ENCODE results near the gene IGLL5. TPM values are rescaled to one million over a fixed set of nuclear protein-coding genes. Genes with fewer than 3 reads are reported as not detected.

Gene IGLL5
- total and polyA plus RNA-seq, 2 donors (not counting 1 experiment from before 2014, with no cell fraction given), result not detected

DNA sequence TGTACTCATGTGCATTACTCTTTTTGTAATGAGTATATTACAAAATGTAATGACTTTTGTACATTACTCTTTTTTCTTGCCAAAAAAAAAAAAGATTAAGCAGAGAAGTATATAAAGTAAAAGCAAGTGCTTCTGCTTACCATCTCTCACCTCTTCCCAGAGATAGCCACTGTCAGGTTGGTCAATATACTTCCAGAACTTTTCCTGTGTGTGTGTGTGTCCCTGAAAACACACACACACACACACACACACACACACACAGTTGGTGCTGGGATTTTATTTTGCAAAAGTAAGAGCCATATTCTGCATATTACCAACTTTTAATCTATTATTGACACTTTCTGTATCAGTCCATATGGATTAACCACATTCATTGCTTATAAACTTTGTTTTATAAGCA lies 2.5 kb downstream of the IGLL5 start:
- no peak overlapping the region for H3K9ac ChIP-seq (ENCODE audit: insufficient read depth, low read length)
- no peak overlapping the region for H3K4me3 ChIP-seq (replicated peaks in 1 of 4; ENCODE audit: control extremely low read depth in 1 of 4, insufficient read depth in 1 of 4, low read depth in 3 of 4, low read length in 4 of 4)
- no peaks in the 10 kb centered on the region for H3K4me1 ChIP-seq (ENCODE audit: control insufficient read depth, extremely low read depth, insufficient read depth, low read length)
- no peak overlapping the region for H3K27ac ChIP-seq (ENCODE audit: insufficient read depth, low read length)
- H3K9me3 ChIP-seq (ENCODE audit: control insufficient read depth, insufficient read depth, low read depth, low read length), result no peaks in the 10 kb centered on the region
- H3K79me2 ChIP-seq (ENCODE audit: control insufficient read depth, insufficient read depth, low read length), result no peaks in the 10 kb centered on the region
- H3K36me3 ChIP-seq (ENCODE audit: control insufficient read depth, insufficient read depth, low read length), result no peaks in the 10 kb centered on the region
- TF ChIP-seq, protein P1, sequence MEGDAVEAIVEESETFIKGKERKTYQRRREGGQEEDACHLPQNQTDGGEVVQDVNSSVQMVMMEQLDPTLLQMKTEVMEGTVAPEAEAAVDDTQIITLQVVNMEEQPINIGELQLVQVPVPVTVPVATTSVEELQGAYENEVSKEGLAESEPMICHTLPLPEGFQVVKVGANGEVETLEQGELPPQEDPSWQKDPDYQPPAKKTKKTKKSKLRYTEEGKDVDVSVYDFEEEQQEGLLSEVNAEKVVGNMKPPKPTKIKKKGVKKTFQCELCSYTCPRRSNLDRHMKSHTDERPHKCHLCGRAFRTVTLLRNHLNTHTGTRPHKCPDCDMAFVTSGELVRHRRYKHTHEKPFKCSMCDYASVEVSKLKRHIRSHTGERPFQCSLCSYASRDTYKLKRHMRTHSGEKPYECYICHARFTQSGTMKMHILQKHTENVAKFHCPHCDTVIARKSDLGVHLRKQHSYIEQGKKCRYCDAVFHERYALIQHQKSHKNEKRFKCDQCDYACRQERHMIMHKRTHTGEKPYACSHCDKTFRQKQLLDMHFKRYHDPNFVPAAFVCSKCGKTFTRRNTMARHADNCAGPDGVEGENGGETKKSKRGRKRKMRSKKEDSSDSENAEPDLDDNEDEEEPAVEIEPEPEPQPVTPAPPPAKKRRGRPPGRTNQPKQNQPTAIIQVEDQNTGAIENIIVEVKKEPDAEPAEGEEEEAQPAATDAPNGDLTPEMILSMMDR (conservative IDR thresholded peaks at IDR 0.05 in 1 of 2, IDR thresholded peaks at IDR 0.05 in 1 of 2; ENCODE audit: low read depth in 1 of 2, low read length in 2 of 2), result no peak
- DNase-seq (ENCODE audit: low read depth in 2 of 2), result no peak
- H3K27me3 ChIP-seq (ENCODE audit: control insufficient read depth, insufficient read depth, low read length), result no peaks in the 10 kb centered on the region
- H4K20me1 ChIP-seq (ENCODE audit: control insufficient read depth, extremely low read depth, insufficient read depth, low read length), result no peaks in the 10 kb centered on the region
- no peak overlapping the region for H2AFZ ChIP-seq (ENCODE audit: low read length)
- H3K4me2 ChIP-seq (ENCODE audit: extremely low read depth, insufficient read depth, low read length), result no peak overlapping the region

DNA sequence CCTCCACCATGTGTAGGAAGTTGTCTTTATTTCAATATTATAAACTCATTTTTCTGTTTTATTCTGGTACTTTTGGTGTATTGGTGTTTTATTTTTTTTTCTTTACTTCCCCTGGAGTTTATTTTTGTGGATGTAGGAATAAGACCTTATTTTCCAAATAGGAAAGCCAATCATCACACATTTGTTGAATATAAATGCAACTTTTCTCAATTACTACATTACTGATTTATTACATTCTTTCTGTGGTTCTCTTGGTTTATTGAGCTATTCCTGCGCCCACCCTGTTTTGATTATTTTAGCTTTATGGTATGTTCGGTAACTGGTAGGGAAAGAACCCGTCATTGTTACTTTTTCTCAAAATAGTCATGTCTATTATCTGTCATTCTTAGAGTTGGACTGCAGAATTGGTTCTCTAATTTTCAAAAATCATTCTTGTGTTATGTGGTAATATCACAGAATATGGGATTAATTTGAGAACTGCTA lies 3.6 kb downstream of the IGLL5 start:
- H3K4me3 ChIP-seq (replicated peaks in 1 of 4; ENCODE audit: control extremely low read depth in 1 of 4, insufficient read depth in 1 of 4, low read depth in 3 of 4, low read length in 4 of 4), result no peak overlapping the region
- H3K4me1 ChIP-seq (ENCODE audit: control insufficient read depth, extremely low read depth, insufficient read depth, low read length), result no peaks in the 10 kb centered on the region
- no peak for TF ChIP-seq EZH2 (IDR thresholded peaks at IDR 0.05; ENCODE audit: low read length, missing control alignments)
- TF ChIP-seq, protein P1 (conservative IDR thresholded peaks at IDR 0.05 in 1 of 2, IDR thresholded peaks at IDR 0.05 in 1 of 2; ENCODE audit: low read depth in 1 of 2, low read length in 2 of 2), result no peak
- H3K9me3 ChIP-seq (ENCODE audit: control insufficient read depth, insufficient read depth, low read depth, low read length), result no peaks in the 10 kb centered on the region
- H3K27me3 ChIP-seq (ENCODE audit: control insufficient read depth, insufficient read depth, low read length), result no peaks in the 10 kb centered on the region
- no peak for DNase-seq (ENCODE audit: low read depth in 2 of 2)
- no peak overlapping the region for H3K27ac ChIP-seq (ENCODE audit: insufficient read depth, low read length)
- no peak overlapping the region for H3K4me2 ChIP-seq (ENCODE audit: extremely low read depth, insufficient read depth, low read length)
- no peak overlapping the region for H2AFZ ChIP-seq (ENCODE audit: low read length)
- no peaks in the 10 kb centered on the region for H3K36me3 ChIP-seq (ENCODE audit: control insufficient read depth, insufficient read depth, low read length)
- H3K9ac ChIP-seq (ENCODE audit: insufficient read depth, low read length), result no peak overlapping the region
- H4K20me1 ChIP-seq (ENCODE audit: control insufficient read depth, extremely low read depth, insufficient read depth, low read length), result no peaks in the 10 kb centered on the region
- H3K79me2 ChIP-seq (ENCODE audit: control insufficient read depth, insufficient read depth, low read length), result no peaks in the 10 kb centered on the region

GRCh38 chr22:22892096-22893052 lies 4.8 kb downstream of the IGLL5 start:
- no peaks in the 10 kb centered on the region for H3K27me3 ChIP-seq (ENCODE audit: control insufficient read depth, insufficient read depth, low read length)
- TF ChIP-seq, protein P1 (conservative IDR thresholded peaks at IDR 0.05 in 1 of 2, IDR thresholded peaks at IDR 0.05 in 1 of 2; ENCODE audit: low read depth in 1 of 2, low read length in 2 of 2), result no peak
- TF ChIP-seq EZH2 (IDR thresholded peaks at IDR 0.05; ENCODE audit: low read length, missing control alignments), result no peak
- no peak overlapping the region for H3K9ac ChIP-seq (ENCODE audit: insufficient read depth, low read length)
- H3K4me2 ChIP-seq (ENCODE audit: extremely low read depth, insufficient read depth, low read length), result no peak overlapping the region
- H3K4me1 ChIP-seq (ENCODE audit: control insufficient read depth, extremely low read depth, insufficient read depth, low read length), result no peaks in the 10 kb centered on the region
- H3K79me2 ChIP-seq (ENCODE audit: control insufficient read depth, insufficient read depth, low read length), result no peaks in the 10 kb centered on the region
- DNase-seq (ENCODE audit: low read depth in 2 of 2), result no peak
- H3K9me3 ChIP-seq (ENCODE audit: control insufficient read depth, insufficient read depth, low read depth, low read length), result no peaks in the 10 kb centered on the region
- H3K27ac ChIP-seq (ENCODE audit: insufficient read depth, low read length), result no peak overlapping the region
- no peak overlapping the region for H3K4me3 ChIP-seq (replicated peaks in 1 of 4; ENCODE audit: control extremely low read depth in 1 of 4, insufficient read depth in 1 of 4, low read depth in 3 of 4, low read length in 4 of 4)
- H3K36me3 ChIP-seq (ENCODE audit: control insufficient read depth, insufficient read depth, low read length), result no peaks in the 10 kb centered on the region
- no peaks in the 10 kb centered on the region for H4K20me1 ChIP-seq (ENCODE audit: control insufficient read depth, extremely low read depth, insufficient read depth, low read length)
- H2AFZ ChIP-seq (ENCODE audit: low read length), result no peak overlapping the region

Data from fibroblast of lung (primary cell).